DMS 273 treated with DMSO at 0.1 percent for 48 hours (cell line): ENCODE measurements around the gene TBRG4.
"Not testable (repeated sequence)": the region's sequence is repeated elsewhere in the genome, so short reads cannot be mapped to it uniquely, and the experiment has no call there.

Experiments used
- DNase-seq: peaks from one replicate; lab custom pipeline; 2025; lab: John Stamatoyannopoulos, UW

Gene TBRG4

DNA sequence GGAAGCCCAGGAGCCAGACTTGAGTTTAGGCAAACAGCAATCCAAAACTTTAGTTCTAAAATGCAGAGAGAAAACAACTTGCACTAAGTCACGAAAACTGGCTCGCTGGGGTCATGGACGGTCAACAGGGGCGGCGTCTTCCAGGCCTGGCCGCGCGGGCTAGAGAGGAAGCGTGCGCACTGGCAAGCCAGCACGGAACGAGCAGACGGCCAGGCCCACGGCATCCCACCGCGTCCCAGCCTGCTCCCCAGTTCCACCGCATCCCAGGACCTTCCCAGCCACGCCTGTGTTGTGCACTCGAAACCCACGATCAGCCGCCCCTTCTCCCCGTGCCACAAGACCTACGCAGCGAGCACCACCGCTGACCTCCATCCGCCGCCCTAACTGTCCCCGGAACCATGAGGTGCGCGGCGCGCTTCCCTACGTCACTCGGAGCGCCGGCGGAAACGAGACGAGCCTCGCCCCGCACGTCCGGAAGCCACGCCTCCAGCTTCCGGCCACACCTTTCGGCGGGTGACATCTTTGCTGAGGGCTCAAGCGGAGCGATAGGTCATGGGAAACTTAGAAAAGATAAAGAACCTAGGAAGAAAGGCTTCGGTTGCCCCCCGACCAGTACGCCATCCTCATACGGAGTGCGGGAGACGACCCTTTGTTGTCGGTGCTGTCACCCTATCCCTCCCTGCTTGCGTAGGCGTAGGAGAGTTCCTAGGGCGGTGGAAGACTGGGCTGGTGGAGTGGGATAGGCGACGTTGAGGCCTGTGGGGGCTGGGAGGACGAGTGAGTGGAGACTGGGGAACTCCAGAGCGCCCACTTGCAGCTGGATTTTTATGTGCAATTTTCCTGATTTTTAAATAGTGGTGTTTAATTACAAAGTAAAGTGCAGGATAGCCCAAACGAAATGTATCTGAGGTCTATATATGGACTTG, at the start of gene TBRG4:
TBRG4 (minus strand) TSS at position 400 of the 926 bp plus-strand sequence. CDS start 2,460 bp downstream, outside the sequence.
- DNase-seq = peak; percentile 96

DNA sequence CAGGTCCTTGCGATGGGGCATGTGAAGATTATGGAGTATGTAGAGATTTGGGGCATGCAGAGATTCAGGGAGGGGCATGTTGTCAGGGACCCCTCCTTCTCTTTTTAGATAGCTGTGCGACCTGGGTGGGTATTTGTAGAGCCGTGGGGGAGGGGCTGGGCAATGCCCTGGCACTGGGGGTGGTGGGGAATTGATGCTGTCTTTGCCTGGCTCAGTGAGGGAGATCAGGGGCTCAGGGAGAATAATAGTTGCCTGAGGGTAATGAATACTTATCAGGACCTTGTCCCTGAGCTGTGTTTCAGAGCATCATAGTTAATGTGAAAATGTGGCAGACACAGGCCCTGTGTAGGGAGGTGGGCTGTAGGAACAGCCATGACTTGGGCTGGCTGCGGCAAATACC, 49.6 kb upstream of the TBRG4 start:
- DNase-seq = no peak

DNA sequence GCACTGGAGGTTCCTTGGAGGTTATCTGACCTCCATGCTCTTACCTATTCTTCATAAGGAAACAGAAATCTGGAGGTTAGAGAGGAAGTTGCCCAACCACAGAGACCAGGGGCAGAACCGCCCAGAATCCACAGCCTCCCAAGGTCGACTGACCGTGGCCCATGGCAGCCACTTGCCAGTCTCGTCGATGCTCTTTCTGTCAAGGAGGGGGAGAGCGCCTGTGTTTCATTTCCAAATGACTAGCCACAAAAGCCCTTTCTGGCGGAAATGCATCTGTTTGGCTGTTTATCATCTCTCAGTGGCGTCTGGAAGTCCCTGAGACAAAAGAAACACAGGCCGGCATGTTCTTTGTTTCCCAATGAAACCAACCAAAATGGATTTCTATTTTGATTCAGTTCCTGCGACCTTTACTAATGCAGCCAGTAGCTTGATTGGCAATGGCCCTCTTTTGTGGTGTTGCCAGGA, 49.0 kb upstream of the TBRG4 start:
- DNase-seq = no peak

DNA sequence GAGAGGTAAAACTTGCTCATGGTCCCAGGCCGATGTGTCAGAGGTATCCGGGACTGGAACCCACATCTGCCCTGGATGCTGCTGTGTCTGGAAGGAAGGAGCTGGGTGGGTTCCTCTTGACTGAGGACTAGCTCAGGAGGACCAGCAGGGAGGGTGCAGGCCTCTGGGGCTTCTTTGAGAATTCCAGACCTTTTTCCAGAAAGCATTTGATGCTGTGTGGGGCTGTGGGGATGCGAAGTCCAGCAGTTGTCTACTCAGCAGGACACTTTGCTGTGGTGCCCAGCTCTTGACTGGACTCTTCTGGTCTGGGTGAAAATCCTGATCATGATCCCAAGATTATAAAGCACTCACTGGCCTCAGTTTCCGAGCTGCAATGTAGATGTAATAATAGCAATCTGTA, 47.8 kb upstream of the TBRG4 start:
- DNase-seq = no peak

DNA sequence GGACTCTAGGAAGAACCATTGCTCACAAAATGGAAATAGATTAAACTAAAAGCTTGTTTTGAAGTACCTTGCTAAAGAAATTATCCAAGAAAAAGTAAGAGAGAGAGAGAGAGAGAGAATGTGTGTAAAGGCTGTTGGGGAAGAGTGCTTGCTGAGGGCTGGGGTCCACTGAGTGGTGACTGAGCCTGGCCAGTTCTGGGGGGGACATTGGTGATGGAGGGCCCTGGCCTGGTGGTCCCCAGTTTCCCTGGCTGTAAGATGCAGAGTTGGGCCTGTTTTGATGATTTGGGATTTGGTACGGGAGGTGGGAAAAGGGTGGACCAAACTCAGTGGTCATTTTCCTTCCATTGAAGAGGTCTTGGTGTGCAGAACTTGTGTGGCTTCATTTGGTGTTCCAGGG, 47.0 kb upstream of the TBRG4 start:
- no peak for DNase-seq

DNA sequence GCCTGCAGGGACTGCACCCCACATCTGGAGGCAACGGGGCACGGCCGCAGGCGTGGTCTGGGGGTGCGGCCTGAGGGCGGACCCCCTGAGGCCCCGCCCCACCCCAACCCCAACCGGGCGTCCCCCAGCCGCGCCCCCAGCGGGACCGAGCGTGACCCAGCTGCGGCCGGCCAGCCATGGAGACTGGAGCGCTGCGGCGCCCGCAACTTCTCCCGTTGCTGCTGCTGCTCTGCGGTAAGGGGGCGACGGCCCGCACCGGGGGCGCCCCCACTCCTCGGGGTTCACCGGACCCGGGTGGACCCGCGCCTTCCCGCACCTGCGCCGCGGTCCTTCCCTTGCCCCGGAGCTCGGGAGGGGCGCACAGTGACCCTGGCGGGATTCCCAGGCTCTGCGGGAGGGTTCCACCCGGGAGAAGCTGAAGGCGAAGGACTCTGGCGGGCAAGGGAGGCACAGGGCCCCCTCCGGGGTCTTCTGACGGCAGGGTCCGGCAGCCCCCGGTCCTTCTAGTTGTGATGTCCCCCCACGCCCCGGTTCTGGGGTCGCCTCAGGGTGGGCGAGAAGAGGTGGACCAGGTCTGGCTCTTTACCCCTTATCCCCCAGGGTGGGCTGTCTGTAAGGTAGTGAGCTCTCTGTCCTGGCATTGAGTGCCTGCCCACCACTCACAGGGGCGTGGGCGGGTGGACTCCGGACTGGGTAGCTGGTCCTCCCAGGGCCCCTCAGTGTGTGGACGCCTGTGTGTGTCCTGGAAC, 46.3 kb upstream of the TBRG4 start, which contains the start of gene RAMP3:
RAMP3 (plus strand) TSS at position 139 of the 749 bp plus-strand sequence; CDS start at position 177, 38 bp downstream.
- DNase-seq = no peak

DNA sequence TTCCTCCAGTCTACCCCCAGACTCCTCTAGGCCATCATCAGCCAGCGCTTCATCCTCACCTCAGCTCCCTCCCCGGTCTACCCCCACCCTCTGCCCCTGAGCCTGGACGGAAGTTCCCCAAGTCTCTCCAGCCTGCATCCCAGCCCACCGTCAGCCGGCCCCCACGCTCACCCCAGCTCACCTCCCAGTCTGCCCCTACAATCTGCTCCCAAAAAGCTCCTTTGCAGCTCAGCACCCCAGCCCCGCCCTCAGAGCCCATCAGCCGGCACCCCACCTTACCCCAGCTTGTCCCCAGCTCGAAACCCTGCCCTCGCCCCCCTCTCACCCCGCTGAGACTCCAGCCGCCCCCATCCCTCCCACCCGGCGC, 45.8 kb upstream of the TBRG4 start:
- DNase-seq = no peak

DNA sequence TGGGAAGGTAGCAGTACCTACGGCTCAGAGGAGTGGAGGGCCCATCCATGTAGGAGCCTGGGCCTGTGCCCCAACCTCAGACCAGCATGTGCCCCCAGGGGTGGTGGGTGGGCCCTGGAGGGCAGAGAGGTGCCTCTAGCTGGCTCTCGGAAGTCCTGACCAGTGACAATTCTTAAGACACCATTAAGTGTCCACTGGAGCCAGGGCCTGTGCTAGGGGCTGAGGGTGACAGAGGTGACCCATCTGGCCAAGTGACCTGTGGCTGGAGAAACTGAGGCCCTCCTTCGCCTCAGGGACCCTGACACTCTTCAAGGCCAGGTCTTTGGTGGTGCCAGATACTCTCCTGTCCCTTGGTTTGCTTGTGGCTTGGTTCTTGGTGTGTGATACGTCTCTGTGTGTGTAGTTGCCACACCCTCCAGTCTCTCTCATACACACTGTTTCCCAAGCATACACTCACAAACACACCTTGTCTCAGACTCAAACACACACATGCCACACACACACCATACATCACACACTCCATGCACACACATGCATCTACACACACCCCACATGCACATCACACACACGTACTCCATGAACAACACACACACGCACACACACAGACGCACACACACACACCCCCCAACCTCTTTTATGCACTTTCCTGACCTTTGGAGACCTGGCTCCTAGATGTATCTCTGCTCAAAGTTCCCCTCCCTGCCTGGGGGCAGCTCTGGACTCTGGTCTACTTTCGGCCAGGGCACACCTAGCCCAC, 45.2 kb upstream of the TBRG4 start:
- no peak for DNase-seq

DNA sequence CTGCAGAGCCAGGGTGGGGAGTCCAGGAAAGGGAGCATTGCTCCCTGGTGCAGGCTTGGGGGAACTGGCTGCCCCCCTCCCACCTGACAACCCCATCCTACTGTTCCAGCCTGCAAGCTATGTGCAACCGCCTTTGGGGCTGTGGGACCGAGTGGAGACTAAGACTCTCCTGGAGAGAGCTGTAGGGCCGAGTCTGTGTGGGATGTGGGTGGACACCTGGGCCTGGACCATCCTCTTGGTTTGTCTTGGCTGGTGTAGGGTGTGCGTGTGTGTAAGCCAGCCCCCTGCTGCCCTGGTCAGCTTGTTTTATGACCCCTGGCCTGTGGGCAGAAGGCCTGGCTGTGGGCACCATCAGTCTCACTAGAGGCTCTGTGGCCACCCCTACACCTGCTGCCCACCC, 44.4 kb upstream of the TBRG4 start:
- DNase-seq = no peak

DNA sequence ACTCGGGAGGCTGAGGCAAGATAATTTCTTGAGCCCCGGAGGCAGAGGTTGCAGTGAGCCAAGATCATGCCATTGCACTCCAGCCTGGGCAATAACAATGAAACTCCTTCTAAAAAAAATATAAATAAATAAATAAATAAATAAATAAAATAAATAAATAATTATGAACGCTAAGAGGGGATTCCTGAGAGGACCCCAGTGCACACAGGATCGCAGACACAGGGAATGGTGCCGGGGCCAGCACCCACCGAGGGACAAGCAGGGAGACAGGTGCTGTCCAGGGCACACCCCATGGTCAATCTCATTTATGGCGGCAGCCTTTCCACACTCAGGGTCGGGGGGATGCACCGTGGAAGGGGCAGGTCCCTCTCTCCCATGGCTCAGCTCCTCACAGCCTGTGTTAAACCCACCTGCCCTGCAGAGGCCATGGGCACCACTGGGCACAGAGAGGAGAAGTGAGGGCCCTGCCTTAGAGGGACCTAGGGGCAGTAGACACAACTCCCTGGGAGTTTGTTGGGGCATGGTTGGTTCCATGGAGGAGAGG, 43.9 kb upstream of the TBRG4 start:
- DNase-seq = no peak

DNA sequence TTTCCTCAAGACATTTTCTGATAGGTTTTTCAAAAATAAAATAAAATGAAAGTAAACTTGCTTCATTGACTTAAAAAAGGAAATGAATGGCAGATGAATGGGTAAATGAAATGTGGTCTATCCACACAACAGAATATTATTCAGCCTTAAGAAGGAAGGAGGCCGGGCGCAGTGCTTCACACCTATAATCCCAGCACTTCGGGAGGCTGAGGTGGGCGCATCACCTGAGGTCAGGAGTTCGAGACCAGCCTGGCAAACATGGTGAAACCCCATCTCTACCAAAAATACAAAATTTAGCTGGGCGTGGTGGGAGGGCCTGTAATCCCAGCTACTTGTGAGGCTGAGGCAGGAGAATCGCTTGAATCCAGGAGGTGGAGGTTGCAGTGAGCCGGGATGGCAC, 42.4 kb upstream of the TBRG4 start:
- DNase-seq = not testable (repeated sequence)

DNA sequence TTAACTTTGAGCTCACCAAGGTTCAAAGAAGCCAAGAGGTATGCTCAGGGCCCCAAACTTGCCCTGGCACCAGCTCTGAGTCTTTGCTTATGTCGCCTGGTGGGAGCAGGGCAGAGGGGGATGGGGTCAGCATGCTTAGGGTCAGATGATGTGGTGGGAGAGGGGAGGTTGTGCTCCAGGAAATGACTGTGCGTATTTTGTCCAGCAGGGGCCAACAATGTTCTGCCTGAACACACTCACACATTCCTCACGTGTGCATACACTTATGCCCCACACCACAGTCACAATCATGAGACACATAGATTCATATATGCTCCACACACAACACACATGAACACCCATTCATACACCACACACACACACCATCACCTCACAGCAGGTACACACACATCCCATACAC, 41.7 kb upstream of the TBRG4 start:
- no peak for DNase-seq

DNA sequence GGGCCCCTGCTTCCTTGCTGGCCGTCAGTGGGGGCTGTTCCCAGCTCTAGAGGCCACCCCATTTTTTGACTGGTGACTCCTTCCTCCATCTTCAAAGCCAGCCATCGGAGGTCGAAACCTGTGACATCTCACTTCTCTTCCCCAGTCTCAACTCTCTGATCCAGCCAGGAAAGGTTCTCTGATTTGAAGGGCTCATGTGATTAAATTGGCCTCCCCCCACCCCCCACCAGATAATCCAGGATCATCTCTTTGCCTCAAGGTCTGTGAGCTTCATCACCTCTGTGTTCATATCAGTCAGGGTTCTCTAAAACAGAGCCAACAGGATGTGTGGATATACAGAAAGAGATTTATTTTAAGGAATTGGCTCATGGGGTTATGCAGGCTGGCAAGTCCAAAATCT, 40.5 kb upstream of the TBRG4 start:
- DNase-seq = no peak

DNA sequence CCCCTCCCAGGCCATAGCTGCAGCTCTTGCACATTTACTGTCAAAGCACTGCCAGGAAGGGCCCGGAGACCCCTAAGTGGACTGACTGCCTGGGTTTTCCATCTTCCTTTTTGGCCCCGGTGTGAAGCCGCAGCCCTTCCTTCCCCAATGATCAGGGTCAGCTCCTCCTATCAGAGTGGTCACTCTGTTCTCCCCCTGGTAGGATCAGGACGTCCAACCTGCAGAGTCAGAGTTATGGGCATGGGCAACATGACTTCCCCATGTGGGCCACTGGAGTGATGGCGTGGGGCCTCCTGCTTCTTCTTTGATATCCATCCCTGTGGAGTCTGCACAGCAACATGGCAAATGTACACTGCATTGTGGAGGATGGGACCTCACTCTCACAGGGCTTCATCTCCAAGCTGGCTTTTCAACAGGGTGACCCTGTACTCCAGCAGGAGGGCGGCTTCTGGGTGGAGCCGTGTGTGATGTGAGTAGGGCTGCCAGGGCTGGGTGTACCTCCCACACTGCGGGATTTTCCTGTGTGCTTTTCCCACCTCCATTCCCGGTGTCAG, 39.7 kb upstream of the TBRG4 start:
- DNase-seq = no peak

DNA sequence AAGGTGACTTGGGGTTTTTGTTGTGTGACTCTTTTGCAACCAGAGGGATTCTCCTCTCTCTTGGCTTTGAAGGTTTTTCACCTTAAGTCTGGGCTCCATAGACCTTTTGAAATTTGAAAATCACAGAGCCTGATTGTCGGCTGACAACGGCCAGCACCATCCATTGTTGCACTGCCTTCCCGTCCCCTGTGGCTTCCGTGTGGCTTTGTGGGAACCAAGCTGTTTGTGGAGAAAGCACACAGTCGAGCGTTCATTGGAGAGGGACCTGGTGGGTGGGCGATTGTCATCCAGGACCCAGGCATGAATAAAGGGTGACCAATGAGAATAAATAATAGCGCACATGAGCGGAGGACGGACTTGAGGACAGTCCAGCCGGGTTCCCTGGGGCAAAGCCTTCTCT, 38.7 kb upstream of the TBRG4 start:
- DNase-seq = no peak

DNA sequence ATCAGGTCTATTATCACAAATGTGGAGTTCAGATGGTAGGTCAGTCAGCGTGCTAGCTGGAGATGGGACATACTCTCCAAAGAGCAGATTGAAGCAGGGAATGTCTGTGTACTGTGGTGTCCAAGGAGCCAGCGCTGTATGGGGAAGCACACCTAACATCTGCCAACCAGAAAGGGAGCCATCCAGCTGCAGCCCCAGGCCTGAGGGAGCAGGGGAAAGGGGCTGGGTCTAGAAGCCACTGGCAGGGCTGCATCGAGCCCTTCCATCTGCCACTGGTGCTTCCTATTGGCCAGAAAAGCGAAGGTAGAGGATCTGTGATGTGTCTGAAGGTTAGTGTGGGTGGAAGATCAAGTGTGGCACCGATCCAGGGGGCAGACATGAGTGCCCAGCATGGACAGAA, 38.1 kb upstream of the TBRG4 start:
- DNase-seq = no peak

DNA sequence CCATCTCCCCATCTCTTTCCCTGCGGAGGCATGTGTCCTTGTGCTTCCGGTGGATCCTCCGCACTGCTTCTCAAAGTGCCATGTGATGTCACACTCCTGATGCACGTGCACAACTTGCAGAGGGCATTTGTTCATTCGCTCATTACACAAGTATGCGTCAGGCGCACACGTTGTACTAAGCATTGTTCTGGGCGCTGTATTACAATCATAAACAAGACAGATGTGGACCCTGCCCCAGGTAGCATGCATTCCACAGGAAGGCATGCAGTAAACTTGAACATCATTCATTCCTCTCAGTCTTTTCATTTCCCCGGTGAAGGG, 37.1 kb upstream of the TBRG4 start:
- DNase-seq = no peak

DNA sequence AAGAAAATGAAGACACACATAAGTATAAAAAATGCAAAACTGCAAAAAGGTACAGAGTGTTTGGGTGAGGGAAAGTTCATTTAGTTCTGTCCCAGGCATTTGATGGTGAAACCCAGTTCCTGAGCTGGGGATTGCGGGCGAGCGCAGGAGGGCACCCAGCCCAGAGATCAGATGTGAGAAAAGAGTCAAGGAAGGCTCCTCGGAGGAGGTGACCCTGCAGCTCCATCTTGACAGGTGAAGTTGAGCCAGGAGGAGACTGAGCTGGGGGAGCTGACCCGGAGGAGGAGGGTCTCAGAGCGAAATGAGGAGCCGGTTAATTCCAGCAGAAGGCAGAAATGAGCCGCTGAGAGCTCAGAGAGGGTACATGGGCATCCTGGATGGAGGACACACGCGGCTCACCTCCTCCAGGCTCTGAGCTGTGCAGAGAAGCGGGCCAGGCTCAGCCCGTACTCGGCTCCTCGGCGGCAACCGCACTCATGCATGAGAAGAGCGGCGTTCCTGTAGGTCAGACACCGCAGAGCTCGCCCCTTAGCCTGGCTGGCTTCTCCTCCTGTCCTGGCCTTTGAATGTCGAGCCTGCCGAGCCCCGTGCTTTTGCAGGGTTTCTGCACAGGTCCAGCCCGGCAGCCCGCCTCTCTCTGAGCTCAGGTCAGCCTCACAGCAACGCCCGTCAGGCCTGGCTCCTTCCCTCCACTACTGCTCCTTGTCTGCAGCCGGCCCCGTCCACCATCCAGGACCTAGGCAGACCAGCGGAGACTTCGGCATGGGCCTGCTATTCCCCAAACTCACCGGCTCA, 36.6 kb upstream of the TBRG4 start:
- DNase-seq = no peak

DNA sequence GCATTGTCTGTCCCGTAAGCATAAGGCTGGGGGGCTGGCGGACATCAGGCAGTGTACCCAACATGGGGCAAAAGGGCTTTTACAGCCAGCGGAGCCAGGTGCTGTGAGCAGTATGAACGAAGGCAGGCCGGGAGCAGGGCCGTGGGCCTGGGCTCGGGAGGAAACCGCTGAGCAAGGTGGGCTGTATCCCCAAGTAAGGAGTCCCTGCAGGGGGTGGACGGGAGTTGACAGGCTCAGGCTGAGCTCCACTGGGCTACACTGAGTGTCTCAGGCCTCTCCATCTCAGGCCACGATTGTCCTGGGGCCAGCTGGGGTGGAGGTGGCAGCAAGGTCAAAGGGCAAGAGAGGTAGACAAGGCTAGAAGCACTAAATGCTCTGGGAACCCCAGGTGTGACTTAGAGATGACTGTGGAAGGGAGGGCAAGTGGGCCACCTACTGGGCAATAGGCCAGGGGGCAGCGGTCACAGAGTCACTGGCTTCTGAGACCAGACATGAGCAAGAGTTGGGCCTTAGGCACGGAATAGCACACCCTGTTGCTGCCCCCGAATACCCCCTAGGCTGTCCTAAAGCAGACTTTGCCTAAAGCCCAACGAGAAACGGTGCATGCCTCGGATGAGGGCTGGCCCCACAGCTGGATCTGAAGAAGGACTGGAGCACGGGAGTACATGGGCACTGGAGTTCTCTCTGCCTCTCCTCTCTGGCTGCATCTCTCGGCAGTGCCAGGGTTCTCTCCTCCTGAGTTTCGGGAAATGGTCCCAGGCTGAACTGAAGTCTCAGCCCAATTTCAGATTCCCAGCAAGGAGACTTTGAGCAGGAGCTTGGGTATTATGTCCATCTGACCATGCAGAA, 35.3 kb upstream of the TBRG4 start:
- no peak for DNase-seq

DNA sequence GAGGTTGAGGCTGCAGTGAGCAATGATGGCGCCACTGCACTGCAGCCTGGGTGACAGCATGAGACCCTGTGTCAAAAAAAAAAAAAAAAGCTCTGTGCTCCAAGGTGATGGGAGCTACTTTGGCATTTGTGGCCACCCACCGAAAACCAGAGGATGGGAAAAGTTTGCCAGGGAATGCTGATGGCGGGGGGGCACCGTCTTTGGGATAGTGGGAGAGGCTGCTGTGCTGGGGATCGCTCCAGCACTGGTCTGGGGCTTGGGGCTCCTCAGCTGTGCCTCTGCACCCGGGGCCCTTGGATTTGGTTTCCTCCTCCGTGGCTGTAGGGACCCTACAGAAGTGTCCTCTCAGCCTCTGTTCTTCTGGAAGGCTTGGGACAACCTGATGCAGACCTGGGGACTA, 34.4 kb upstream of the TBRG4 start:
- DNase-seq = no peak
